HPDE6-E6E7 (cell line): ENCODE data around the gene RAD21L1.
"Not testable (repeated sequence)": the region's sequence is repeated elsewhere in the genome, so short reads cannot be mapped to it uniquely, and the experiment has no call there.

Experiments used
- DNase-seq: peaks from one replicate; pipeline ENCODE4 v3.0.0; 2011; ENCODE audit warnings: missing footprints; ENCODE audit errors: extremely low spot score

The RAD21L1 gene

GRCh38 chr20:1199212-1199873 lies 26.5 kb upstream of the RAD21L1 start:
- DNase-seq: no peak

DNA sequence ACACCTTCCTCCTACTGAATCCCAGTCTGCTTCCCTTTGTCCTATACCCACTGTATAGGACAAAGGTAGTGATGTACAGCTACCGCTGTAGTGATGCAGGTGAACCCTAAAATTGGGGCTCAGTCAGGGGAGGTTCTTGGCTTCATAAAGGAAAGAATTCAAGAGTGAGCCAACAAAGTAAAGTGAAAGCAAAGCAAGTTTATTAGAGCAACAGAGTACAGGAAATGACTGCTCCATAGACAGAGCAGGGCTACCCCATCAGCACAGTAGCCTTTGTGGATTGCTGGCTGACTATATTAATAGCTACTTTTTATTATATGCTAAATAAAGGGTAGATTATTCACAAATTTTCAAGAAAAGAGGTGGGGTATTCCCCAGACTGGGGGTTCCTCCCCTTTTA lies 25.9 kb upstream of the RAD21L1 start:
- DNase-seq: no peak

DNA sequence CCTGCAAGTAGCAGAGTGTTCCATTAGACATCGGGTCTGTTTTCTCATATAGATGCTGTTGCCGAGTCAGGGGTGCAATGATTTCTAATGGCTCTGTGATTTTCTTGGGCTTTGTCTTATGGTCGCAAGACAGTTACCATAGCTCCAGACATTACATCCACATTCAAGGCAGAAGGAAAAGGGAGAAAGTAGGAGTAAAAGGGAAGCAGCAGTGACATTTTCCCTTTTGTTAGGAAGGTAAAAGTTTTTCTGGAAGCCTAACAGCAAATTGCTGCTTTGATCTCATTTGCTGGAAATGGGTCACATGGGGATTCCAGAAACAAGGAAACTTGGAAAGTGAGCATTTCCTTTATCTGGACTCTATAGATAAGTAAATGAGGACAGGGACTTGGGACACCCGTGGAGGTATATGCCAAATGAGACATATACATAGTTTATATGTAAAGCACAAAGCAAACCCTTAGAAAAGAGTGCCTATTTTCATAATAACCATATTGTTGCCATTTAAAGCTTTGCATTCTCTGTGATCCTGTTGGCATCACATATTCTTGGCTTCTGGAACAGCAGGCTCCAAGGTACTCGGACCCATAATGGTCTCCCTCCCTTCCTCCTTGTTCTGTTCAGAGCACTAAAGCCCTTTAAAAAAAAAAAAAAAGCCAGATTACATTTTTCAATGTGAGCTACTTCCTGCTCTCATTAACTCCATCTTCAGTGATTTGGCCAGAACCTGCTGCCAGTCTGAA lies 22.9 kb upstream of the RAD21L1 start, which contains the start of gene C20orf202:
TSS of gene C20orf202 (plus strand) at position 693 of the 743 bp plus-strand sequence. CDS start 132 bp downstream, outside the sequence.
- DNase-seq: no peak

- DNase-seq: no peak
Observed at GRCh38 chr20:1203630-1204029, 22.2 kb upstream of the RAD21L1 start.

DNA sequence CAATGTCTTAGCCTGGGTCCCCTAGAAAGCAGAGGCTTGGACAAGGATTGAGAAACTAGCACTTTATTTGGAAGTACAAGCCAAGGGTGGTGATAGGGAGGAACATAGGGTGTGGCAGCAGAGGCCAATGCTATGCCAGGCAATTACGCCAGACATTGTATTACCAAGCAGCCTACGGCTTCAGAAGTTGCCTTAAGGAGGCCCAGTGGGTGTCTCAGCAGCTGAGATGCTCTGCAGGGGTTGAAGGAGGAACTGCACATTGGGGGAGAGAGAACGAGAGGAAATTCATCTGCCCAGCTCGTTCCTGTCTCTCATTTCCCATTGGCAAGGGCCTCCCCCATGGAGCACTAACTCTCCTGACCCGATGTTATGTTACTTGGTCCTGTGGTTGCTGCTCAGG lies 21.7 kb upstream of the RAD21L1 start:
- no peak for DNase-seq

- DNase-seq: no peak
Observed at GRCh38 chr20:1204576-1204975, 21.3 kb upstream of the RAD21L1 start.

- no peak for DNase-seq
Observed at GRCh38 chr20:1205802-1206201, 20.0 kb upstream of the RAD21L1 start.

- no peak for DNase-seq
Observed at GRCh38 chr20:1206366-1207148, 19.3 kb upstream of the RAD21L1 start.

GRCh38 chr20:1207293-1207878 lies 18.5 kb upstream of the RAD21L1 start:
- no peak for DNase-seq

DNA sequence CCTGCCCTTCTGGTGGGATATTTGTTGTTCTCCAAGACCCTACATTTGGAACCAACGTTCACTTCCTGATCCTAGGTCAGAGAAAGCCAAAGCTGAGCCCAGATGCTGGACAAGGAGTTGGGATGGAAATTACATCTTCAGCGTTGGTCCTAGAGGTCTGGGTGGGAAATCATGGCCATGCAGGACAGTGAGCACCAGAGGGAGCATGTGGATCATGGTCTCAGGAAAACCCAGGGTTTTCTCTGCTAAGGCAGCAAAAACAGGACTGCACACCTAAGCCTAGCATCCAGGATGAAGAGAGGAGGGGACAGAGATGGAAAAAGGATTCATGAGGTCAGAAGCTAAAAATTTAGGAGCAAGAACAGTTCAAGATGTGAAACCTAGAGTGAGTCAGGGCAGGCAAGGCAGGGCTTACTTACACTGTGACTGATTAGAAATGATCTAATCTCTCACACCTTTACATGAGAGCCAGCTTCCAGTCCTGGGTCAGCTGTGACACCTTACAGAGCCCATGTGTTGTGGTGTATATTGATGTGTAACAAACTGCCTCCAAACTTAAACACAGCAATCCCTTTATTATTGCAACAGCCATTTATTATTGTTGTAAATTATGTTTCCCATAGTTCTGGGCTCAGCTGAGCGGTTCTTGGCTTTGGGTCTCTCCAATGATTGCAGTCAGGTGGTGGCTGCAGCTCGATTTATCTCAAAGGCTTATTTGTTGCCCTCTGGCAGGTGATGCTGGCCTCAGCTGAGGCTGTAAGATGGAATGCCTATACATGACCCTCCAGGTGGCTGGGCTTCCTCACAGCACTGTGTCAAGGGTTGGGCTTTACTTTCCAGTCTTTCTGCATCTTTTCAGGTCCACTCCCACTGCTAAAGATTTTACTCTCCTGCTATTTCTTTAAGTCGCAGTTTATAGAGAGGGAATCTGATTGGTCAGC lies 16.1 kb upstream of the RAD21L1 start:
- DNase-seq: no peak

GRCh38 chr20:1210501-1210900 lies 15.3 kb upstream of the RAD21L1 start:
- DNase-seq: no peak

DNA sequence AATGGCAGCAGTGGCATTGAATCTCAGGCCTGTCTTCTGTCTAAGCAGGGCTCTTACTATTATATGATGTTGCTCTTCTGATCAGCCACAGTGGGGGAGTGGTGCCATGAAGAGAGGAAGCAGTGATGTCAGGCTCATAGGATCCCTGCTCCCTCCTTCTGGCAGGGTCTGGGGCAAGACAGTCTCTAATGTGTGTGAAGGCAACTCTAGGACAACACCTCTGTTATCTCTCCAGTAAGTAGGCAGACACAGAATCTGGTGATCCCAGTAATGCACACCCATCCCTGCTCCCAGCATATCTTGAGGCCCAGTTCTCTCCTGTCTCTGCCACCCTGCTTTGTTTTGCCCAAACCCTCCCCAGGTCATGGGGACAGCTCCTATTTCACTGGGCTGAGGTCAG lies 13.8 kb upstream of the RAD21L1 start:
- no peak for DNase-seq

DNA sequence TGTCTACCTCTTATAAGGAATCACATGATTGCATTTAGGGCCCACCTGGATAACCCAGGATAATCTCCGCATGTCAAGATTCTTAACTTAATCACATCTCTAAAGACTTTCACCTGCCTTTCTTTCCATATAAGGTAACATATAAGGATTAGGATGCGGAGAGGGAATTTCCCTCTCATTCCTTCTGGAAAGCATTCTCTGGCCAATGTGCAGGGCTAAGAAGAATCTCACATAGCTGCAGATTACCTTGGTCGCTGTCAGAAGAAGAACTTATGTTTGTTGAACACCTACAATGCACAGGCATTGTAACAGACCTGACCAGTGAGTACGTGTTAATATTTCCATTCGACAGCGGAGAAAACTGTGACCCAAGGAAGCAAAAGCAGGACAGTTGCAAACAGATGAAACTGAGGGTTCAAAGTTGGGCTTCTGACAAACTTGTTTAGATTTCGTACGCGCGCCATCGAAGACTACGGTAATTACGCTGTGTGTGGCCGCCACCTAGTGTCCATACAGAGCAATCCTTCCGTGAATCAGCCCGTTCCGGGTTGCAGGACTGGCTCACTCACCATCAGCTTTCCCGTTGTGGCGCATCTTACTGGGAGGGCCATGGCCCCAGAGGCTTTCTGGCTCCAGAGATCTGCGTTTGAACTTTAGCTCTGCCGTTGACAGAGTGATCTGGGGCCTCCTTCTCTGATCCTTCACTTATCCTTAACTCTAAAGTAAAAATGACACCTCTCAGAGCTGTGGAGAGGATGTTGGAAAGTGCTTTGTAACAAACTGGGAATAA lies 13.0 kb upstream of the RAD21L1 start:
- DNase-seq: peak; percentile 77

GRCh38 chr20:1214838-1215261 lies 11.0 kb upstream of the RAD21L1 start:
- no peak for DNase-seq

- no peak for DNase-seq
Observed at GRCh38 chr20:1215386-1216170, 10.3 kb upstream of the RAD21L1 start.

DNA sequence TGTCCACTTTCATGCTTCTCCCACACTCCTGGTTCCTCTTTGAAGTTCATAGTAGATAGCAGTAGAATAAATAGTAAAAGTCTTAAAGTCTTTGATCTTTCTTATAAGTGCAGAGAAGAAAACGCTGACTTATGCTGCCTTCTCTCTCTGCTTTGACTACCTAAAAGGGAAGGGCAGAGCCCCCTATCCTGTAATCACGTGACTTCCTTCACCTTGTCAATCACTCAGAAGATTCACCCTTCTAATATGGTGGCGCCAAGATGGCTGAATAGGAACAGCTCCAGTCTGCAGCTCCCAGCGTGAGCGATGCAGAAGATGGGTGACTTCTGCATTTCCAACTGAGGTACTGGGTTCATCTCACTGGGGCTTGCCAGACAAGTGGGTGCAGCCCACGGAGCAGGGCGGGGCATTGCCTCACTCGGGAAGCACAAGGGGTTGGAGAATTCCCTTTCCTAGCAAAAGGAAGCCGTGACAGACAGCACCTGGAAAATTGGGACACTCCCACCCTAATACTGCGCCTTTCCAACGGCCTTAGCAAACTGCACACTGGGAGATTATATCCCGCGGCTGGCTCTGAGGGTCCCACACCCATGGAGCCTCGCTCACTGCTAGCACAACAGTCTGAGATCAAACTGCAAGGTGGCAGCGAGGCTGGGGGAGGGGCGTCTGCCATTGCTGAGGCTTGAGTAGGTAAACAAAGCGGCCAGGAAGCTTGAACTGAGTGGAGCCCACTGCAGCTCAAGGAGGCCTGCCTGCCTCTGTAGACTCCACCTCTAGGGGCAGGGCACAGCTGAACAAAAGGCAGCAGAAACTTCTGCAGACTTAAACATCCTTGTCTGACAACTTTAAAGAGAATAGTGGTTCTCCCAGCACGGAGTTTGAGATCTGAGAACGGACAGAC lies 9.1 kb upstream of the RAD21L1 start:
- not testable (repeated sequence) for DNase-seq

DNA sequence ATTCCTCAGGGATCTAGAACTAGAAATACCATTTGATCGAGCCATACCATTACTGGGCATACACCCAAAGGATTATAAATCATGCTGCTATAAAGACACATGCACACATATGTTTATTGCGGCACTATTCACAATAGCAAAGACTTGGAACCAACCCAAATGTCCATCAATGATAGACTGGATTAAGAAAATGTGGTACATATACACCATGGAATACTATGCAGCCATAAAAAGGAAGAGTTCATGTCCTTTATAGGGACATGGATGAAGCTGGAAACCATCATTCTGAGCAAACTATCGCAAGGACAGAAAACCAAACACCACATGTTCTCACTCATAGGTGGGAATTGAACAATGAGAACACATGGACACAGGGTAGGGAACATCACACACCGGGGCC lies 3.1 kb upstream of the RAD21L1 start:
- DNase-seq: not testable (repeated sequence)

DNA sequence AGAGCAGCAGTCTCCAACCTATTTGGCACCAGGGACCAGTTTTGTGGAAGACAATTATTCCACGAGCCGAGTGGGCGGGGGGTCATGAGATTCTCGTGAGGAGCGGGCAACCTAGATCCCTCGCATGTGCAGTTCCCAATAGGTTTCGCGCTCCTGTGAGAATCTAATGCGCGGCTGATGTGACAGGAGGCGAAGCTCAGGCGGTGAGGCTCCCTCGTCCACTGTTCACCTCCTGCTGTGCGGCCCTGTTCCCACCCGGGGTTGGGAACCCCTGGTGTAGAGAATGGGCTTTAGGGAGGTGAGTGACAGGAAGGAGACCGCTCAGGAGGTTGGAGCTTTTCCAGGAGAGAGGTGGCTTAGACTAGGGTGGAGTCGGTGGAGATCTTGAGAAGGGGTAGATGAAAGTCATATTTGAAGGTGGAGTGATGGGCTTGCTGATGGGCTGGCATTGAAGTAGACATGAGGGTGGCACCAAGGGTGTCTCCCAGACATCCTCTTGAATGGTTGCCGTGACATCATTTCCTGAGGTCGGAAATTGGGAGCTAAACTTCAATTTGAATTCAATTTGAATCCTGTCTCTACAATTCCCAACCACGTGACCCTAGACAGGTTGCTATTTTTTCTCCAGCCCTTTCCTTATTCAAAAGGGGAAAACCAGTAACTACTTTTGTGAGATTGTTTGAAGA lies 1.5 kb upstream of the RAD21L1 start:
- no peak for DNase-seq
